ENCODE measurements around the gene C4orf50.

The C4orf50 gene

DNA sequence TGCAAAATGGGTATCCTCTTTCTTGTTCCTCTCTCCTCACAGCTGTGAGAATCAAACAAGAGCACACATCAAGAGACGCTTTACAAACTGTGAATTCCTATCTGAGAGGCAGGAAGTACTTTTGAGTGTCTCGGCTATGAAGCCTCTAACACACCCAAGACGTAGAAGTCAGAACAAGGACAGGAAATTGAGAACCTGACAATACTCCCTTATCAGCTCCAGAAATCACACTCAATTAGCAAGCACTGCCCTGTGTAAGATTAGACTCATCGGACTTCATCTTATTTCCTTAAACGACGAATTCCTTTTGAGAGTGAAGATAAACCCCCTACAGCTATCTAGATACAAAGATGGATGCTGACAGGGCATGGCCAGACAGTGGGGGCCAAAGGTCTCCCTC lies 74.7 kb downstream of the C4orf50 start:
- no peak for DNase-seq (ENCODE audit: low read depth, low spot score)

DNA sequence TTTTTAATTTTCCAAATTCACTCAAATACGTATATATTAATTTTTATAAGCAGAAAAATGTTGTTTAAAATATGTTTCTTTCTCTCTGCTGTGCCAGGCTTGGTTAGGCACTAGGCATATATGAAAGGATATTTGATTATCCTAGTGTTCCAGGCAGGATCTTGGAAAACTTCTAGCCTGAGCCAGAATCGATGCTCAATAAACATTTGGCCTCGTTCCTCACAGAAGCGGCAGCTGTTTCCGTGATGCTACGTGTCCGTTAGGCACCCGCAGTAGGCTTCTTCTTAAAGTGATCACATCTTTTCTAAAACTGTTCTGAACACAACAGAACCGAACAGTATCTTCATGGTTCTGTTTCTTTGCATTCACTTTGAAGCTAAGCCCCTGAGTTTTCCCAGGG lies 75.3 kb downstream of the C4orf50 start:
- DNase-seq (ENCODE audit: low read depth, low spot score): no peak

DNA sequence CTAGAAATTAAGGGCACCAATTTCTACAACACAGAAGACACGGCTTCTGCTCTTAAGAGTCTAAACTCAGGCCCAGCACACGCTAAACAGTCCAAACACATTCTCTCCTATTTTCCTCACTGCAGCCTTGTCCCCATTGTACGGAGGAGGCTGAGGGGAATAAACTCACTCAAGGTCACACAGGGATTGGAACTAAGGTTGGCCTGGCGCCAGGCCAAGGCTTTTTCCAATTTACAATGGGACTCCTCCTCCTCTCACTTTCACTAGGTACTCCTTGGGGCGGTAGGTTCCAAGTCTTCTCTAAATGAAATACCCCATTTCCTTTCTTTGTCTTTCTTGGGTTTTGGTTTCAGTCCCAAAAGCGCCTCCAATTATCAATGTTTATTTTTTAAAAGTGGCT lies 76.6 kb downstream of the C4orf50 start:
- DNase-seq (ENCODE audit: low read depth, low spot score): peak; percentile 40

DNA sequence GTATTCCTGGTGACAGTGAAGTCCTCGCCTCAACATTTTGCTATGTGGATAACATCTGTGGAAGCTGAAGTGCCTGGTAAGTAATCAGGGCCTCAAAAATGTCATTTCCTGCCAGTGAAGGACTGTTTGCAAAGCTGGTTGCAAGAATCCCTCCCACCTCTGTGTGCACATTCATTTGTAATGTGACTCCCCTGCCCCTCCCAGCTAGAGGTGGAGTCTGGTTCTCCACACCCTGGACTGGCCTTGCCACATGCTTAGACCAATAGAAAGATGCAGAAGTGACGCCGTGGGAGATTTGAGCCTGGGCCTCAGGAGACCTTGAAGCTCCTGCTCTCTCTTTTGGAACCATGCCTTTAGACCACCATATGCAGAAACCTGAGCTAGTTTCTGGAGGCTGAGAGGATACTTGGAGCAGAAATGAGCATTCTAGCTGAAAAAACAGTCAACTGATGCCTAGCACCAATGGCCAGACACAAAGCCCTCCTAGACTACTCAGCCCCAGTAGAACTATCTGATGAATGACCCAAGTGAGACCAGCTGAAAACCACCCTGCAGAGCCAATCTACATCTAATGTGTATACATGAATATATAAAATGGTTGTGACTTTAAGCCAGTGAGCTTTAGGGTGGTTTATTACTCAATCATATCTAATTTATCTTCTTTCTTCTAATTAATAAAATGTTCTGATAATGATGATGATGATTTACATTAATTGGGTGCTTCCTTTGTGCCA lies 77.6 kb downstream of the C4orf50 start:
- DNase-seq (ENCODE audit: low read depth, low spot score): peak; percentile 25

DNA sequence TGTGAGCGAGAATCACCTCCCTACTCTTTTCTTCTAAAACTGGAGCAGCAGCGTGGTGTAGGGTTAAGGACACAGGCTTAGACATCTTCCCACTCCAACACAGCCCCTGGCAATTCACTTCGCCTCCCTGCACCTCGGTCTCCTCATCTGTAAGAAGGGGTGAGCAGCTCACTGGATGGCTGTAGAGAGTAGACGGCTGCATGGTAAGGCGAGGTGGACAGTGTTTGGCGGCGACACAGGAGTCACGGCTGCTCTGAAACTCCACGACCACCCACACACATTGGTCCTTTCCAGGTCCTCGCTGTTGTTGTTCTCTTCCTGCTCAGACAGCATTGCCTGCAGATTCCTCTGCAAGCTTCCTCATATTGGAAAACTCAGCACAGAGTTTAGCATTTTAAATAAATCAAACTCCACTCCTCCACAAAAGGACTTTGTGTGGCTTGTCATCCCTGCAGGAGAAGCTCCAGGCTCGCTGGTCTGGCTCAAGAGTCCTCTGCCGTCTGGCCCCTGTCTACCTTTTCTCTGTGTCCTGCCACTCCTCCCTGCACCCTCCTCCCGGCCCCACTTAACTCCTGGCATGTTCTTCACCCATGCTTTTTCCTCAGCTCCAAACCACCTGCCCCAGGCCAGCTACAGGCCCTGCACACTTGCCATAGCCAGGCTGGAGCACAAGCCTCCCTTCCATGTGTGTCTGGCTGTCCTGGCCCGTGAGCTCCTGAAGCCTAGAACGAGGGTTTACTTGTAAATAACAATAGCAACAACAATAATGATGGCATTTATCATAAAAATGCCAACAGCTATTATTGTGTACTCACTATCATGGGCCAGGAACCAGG lies 84.0 kb downstream of the C4orf50 start:
- no peak for DNase-seq (ENCODE audit: low read depth, low spot score)

DNA sequence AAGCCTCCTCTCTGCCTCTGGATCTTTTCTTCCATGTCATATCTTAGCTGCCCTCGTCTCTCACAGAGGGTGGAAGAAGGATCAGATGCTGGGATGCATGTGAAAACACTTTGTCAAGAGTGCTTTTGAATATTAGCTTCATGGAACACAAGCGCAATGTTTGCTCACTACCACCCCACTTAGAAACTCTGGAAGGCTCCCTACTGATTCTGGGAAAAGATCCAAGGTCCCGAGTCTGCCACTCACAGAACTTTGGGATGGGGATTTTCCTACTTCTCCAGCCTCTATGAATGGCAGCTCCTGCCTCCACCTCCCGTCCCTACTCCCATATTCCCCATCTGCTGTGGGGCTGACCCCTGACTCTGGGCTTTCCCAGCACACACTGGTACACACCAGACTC lies 85.1 kb downstream of the C4orf50 start:
- peak; percentile 7 for DNase-seq (ENCODE audit: low read depth, low spot score)

DNA sequence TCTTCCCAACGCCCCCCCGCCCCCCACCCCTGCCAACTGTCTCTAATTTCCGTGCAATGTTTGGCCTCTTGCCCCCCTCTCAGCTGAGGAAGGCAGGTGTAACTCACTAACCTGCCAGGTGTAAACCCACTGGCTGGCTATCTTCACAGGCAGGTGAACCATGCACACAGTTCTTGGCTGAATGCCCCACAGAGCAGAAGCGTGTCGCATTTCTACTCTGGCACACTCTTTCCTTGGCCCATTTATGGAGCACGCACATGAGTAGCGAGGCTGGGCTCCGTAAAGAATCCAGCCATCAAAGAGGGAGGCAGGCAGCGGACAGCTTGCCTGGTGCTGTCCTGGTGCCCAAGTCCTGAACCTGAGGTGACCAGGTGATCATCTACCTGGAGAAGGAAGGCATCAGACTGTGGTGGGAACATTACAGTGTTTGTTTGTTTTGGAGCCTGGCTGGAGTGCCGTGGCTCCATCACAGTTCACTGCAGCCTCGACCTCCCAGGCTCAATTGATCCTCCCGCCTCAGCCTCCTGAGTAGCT lies 86.1 kb downstream of the C4orf50 start:
- DNase-seq (ENCODE audit: low read depth, low spot score): no peak

DNA sequence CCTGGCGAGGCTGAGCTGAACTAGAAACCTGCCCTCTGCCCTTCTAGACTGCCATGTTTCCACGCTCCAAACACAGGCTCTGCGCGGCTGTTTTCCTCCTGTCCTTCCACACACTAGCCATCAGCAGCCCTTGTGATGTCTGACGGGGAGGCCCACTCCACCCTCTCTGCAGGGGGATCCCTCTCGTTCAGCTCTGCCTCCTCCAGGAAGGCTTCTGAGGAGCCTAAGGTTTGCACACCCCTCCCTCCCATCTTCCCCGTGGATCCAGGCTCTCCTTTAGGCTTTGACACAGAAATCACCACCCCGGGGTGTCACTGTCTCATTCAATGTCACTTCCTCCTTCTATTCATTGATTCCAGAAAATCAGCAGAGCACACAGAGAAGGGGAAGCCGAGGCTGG lies 86.7 kb downstream of the C4orf50 start:
- no peak for DNase-seq (ENCODE audit: low read depth, low spot score)

DNA sequence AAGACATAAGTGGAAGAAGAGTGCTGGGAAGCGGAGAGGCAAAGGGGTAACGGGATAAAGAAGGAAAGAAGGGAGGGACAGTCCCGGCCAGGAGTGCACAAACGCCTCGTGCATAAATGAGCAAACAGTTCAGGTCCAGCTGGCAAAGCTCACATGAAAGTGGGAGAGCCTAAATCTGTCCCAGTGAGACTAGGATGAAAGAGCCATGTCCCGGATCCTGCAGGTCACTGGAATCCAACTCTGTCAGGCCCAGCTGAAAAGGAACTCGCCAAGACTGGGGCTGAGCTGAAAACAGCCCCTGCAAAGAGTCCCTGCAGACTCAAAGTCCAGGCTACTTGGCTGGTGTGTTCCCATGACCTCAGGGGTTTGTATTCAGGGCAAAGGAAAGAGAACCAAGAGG lies 87.4 kb downstream of the C4orf50 start:
- no peak for DNase-seq (ENCODE audit: low read depth, low spot score)

DNA sequence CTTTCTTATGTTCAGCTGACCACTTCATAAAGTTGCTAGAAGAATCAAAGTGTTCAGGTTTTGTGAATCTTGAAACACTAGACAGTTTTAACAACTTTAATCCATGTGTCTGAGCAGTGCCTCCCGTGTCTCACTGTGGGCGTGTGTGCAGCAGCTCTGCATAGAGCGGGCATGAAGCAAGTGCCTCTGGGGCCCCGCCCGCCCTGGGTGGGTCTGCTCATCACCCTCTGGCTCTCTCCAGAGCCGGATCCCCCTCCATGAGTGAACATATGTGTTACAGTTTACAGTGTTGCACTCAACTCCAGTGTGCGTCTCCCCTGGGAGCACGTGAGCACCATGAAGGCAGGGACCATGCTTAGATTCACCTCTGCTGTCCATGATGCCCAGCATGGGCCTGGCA lies 87.8 kb downstream of the C4orf50 start:
- DNase-seq (ENCODE audit: low read depth, low spot score): no peak

DNA sequence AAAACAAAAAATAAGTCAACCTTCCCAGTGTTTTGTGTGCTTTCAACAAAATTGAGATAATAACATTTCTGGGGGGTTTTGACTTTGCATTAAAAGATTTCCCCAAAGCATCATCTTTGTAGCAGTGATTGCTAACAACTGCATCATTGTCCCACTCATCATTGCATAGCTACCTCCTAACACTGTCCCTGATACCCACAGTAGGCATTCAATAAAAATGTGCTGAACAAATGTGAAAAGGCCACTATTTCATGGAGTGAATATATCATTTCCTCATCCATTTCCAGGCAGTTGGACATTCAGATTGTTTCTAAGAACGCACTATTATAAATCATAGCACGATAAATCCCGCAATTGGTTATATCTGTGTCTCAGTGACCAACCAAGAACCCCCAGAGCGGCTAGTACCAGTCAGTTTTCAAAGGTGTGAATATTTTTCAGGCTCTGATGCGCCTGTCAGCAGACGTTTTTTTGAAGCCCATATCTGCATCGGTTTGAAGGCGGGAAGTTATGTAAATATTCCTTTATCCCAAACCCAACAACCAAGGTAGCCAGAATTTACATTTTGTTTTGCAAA lies 89.3 kb downstream of the C4orf50 start:
- DNase-seq (ENCODE audit: low read depth, low spot score): no peak

DNA sequence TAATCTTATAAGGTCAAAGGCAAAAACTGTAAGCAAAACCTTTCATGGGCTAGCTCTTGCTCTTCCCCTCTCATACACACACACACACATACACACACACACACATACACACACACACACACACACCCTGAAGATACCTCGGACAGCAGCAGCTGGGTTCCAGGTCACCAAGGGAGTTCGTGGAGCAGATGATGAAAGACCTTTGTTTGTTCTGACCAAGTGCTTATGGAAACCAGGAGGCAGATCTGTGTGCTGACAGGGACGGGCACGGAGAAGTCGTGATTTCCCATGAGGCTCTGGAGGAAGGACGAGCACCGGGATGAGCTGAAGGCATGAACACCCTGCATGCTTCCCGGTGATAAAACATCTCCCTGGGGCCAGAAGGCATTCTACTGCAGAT lies 90.0 kb downstream of the C4orf50 start:
- no peak for DNase-seq (ENCODE audit: low read depth, low spot score)

DNA sequence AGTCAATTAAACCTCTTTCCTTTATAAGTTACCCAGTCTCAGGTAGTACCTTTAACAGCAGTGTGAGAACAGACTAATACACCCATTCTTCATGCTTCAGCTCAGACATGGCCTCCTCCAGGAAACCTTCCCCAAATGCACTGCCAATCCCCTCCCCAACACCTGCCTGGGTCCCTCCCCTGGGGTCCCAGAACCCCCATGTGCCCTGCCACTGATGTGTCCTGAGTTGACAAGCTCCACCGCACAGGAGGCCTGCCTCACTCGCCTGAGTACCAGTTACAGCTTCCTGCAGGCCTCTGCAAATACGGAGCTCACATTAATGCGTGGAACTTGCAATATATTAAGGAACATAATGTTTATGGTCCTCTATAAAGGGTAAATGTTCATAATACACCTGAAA lies 90.5 kb downstream of the C4orf50 start:
- no peak for DNase-seq (ENCODE audit: low read depth, low spot score)

DNA sequence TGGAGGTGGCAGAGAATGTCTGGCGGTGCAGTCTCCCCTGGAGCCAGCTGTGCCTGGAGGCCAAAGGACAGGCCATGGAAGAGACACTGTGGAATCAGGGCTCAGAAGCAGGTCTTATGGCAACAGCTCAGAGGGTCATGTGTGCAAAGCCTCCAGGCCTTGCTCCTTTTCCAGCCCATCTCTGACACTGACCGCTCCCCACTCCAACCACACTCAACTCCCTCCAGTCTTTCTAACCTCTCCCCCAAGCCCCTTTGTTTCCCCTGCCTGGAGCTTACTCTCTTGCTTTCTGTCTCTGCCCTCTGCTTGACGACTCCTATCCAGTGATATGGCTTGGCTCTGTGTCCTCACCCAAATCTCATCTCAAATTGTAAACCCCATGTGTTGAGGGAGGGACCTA lies 91.1 kb downstream of the C4orf50 start:
- no peak for DNase-seq (ENCODE audit: low read depth, low spot score)

DNA sequence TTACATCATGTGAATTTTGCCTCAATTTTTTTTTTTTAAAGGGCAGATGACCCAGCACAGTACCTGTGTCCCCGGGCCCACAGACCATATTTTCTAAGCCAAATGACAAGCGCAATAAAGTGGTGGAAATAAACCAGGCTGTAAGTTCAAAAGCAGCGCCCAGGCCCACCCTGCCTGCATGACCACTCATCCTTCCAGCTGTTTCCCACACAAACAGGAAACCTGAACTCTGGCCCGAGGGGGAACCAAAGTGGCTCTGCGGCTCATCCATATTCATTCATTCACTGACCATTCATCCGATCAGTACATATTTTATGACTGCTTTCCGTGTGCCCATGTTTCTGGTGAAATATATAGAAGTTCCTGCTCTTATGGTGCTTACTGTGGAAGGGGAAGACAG lies 91.6 kb downstream of the C4orf50 start:
- DNase-seq (ENCODE audit: low read depth, low spot score): no peak

DNA sequence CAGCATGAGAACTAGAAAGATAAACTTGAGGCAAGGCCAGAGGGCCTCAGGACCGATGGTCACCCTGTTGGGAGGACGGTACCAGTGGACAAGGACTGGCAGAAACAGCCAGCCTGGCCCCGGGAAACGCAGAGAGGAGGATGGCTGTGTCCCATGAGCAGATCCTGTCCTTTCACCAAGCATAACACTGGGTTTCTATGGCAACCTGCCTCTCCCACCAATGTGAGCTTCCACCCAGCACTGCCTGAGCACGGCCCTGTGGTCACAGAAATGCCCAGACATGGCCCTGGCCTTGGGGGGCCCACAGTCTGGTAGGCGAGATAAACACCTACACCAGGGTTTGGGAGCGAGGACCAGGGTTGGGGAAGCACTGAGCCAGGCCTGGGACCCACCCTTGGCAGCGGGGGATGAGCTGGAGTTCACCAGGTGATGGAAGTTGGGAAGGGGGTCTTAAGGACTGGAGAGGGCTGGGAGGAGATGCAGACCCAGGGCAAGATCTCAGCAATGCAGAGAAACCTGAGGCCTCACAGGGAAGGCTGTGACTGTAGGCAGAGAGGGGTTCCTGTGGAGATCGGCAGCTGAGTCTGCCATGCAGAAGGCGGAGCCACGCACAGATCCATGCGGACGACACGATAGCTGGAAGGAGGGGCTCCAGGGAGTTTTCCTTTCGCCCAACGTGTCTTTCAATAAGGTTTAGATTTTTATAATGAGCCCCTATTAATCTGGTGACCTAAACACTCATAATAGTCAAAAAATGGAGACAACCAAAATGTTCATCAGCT lies 92.6 kb downstream of the C4orf50 start:
- DNase-seq (ENCODE audit: low read depth, low spot score): no peak

DNA sequence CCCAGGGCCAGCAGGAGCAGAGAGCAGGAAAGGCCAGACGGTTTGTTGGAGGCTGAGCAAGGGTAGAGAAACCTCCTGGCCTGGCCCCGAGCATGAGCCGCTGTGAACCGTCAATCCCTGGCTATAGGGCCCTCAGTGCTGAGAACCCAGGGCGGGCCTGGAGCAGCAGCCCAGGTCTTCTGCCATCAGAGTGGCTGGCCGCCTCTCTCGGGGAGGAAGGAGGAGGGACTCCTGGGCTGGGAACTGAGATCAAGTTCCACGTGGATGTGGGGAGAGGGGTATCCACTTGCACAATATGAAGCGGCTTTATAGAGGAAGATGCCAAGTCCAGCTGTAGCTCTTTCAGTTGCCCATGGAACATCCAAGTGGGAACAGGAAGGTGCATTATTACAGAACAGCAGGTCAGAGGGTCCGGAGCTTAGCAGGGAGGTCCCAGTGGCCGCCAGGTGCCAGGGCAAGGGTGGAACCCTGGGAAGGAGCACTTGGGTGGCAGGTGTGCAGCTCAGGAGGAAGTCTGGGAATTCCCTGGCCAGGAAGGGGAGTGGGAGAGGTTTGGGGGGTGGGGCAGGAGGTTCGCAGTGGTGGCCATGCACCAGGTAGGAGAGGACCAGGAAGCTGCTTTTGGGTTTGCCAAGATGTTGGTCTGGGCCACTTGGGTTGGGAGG lies 93.6 kb downstream of the C4orf50 start:
- no peak for DNase-seq (ENCODE audit: low read depth, low spot score)

DNA sequence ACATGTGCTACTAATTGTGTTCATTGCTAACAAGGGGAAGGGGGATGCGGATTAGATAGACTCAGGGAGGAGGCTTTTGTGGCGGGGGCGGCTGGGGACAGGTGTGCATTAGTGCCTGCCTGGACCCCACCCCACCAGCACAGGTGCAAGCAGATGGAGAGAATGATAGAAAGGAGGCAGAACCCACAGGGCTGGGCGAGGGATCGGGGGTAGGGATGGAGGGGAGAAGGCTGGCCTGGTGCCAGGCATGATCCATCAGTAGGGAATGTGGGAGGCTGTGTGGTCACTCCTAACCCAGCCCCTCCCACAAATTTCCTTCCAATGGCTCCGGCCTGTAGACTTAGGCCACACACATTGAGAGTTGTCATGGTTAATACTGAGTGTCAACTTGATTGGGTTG lies 94.9 kb downstream of the C4orf50 start:
- DNase-seq (ENCODE audit: low read depth, low spot score): peak; percentile 5

DNA sequence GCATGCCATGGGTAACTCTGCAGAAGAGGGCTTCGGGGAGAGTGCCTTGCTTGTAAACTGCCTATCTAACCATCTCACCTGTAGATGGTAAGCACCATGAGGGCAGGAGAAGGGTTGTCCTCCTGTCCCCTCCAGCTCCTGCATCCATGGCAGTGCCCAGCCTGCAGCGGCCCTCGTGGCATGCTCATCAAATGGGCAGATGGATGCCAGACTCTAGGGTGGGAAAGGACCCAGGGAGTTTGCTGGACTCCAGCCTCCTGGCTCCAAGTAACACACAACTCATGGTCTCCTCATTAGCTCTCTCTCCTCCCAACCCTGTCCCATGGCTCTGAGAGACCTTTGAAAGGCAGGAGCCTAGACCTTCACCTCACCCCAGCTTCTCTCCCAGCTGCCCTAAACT lies 95.7 kb downstream of the C4orf50 start:
- no peak for DNase-seq (ENCODE audit: low read depth, low spot score)

DNA sequence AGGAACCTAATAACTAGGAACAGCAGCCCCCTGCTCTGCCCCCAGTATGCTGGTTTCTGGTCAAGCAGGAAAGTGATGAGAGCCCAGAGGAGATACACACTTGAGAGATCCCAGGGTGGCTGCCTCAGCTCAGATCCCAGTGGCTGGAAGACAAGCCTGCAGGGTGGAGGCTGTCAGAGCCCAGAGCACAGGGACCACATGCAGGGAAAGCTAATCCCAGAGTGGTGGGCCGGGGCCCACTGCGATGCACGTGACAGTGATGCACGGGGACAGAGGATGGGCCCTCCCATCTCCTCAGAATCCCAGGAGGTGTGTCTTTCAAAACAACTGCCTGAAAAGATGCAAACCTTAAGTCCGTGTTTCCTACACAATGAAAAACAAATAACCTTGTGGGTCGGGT lies 96.2 kb downstream of the C4orf50 start:
- DNase-seq (ENCODE audit: low read depth, low spot score): no peak

Data from astrocyte of the hippocampus (primary cell).